NCI-H524 (cell line): ENCODE data around the gene IGF2BP2.
"Not testable (repeated sequence)": the region's sequence is repeated elsewhere in the genome, so short reads cannot be mapped to it uniquely, and the experiment has no call there.

Experiments used
- DNase-seq, 2 experiments: peaks; one replicate each; lab custom pipeline; 2025; lab: John Stamatoyannopoulos, UW

IGF2BP2 gene

DNA sequence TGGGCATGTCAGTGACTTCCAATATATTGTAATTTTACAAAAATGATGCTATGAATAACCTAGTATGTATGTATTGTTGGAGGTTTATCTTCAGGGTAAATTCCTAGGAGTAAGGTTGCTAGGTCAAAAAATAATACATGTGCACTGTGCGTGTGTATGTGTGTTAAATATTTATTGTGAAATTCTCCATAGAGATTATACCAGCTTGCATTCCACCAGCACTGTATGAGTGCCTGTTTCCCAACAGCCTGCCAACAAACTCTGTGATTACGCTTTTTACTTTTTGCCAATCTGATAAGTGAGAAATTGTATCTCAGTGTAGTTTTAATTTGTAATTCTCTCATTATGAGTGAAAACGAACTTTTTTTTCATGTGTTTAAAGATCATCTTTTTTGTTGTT lies 12.6 kb upstream of the IGF2BP2 start:
- no peak for DNase-seq

GRCh38 chr3:185831990-185832389 lies 7.1 kb upstream of the IGF2BP2 start:
- no peak for DNase-seq

DNA sequence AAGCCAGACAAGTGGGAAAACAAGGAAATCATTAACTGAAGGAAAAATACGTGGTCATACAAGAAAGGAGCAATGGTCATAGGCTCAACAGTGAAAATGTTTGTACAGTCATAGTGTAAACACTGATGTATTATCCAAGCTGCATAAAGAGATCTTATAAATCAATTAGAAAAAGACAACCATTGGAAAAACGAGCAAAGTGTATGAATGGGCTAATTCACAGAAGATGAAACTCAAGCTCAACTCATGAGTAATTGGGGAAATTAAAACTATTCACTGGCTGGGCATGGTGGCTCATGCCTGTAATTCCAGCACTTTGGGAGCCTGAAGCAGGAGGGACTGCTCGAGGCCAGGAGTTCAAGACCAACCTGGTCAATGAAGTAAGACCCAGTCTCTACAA lies 6.4 kb upstream of the IGF2BP2 start:
- no peak for DNase-seq

- no peak for DNase-seq
Measured at GRCh38 chr3:185830018-185830797, 5.4 kb upstream of the IGF2BP2 start.

- no peak for DNase-seq
Measured at GRCh38 chr3:185828755-185829154, 3.9 kb upstream of the IGF2BP2 start.

DNA sequence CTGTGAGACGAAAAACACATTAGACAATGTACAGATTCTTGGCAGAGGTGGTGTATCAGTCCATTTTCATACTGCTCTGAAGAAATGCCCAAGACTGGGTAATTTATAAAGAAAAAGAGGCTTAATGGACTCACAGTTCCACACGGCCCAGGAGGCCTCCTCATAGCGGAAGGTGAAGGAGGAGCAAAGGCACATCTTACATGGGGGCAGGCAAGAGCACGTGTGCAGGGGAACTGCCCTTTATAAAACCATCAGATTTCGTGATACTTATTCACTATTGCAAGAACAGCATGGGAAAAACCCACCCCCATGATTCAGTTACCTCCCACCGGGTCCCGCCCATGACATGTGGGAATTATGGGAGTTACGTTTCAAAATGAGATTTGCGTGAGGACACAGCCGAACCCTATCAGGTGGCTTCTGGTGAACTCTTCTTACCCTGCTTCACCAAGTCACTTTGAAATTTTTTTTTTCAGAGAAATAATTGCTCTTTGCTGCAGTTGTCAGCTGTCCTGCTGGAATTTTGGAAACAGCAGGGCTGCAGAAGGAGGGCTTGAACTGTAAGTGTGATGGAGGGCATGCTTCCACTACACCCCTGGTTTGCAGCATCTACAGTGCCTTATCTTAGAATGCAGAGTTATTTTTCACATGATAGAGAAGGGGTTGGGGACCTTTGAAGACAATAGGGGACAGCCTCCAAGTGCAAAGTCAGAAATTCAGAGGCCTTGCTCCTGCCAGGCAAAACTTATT lies 2.9 kb upstream of the IGF2BP2 start:
- DNase-seq = no peak

- DNase-seq = peak; percentile 10 to 51
Measured at GRCh38 chr3:185825639-185826481, 1.0 kb upstream of the IGF2BP2 start.

DNA sequence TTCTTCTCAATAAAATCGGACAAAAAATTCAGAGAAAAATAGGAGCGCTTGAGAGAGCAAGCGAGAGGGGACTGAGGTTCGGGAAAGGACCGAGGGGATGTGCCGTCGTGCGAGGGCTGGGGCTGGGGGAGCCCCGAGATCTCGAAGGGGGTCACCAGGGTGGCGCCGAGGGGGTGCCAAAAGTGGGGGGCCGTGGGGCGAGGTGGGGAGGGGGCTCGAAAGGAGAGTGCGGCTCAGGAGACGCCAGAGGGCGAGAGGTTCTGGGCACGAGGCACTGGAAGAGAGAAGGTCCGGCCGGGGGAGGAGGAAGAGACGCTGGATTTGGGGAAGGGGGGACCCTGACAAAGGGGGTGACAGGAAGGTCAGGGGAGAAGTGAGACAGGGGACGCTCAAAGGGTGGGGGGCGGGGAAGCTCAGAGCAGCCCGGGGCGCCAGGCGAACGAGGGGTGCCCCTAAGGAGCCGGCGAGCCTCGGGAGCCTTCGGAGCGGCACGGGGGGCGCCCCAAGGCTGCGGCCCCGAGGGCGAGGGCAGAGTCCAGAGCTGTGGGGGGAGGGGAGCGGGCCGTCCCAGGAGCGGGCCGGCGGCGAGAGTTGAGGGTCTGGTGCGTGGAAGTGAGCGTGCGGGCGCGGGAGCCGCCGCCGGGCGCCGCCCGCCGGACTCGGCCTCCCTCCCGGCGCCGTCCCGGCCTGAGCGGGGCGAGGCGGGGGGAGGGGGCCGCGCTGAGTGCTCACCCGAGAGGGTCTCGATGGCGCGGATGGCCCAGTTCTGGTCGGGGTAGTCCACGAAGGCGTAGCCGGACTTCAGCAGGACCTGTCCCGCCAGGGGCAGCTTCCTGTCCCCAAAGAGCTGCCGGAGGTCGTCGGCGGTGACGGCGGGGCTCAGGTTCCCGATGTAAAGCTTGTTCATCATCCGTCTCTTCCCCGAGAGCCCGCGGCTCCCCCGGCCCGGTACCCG lies 514 bp downstream of the IGF2BP2 start:
- DNase-seq = peak; percentile 42 to 43

- DNase-seq = peak; percentile 36 to 57
Measured at GRCh38 chr3:185823078-185824044, 1.5 kb downstream of the IGF2BP2 start.

DNA sequence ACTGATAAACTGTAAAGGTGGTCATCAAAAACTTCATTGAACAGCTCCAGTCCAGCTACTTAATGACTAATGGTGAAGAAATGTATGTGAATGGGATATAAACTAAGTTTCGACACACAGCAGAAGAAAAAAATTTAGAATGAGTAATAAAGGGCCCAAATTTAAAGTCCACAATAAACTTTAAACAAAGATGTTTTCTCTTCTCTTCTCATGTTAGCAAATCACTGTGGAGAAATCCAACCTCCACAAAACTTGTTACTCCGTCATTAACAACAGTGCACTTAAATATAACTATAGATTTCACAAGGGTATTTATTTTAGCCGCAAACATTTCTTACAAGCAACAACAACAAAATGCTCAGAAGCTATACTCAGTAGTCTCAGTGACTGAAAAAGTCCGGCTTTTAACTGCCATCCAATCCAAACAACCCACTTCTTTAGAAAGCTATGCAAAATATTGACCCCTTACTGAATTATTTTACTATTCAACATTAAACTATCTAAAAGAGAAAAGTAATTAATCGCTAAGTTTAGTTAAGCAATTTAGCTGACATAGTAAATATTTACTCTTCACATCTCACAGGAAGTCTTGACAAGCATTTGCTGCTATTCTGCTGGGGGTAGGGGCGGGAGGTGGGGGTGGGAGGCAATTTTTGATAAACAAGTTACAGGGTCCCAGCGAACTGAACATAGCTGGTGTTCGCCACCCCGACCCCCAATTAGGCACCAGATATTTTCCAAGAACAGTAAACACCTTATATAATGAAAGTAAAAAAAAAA lies 2.4 kb downstream of the IGF2BP2 start:
- DNase-seq = no peak

DNA sequence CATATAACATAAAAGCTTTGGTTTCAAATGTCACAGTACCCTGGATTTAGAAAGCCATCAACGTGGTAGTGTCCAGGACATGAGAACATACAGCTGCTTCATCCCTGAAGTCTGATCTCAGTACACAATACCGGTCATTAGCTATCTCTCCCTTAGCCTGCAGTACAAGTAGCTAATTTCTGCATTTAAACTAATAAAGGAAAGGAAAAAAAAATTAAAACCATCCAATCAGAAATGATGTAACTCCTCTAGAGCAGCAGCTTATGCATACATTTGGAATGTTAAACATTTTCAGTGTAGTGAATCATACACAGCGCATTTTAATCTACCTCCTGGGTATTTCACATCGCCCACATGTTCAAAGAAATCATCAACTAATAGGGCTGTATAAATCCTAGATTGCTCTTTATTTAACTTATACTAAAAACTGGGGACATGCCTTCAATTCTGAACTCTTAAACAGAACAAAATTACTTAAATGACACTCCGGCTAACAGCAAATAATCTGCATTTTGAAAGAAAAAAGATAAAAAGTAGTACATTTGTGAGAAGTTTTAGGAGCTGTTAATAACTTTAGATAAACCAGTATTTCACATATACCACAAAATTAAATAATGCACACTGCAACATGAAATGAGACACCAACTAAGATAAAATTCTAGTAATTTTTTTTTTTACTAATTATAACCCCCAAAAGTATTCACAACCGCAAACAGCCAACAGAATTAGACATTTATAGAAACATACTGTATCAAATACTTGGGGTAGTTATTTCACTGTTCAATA lies 3.7 kb downstream of the IGF2BP2 start:
- peak in 1 of 2 experiments; percentile 49 for DNase-seq

GRCh38 chr3:185818267-185818875 lies 6.5 kb downstream of the IGF2BP2 start:
- DNase-seq = no peak

DNA sequence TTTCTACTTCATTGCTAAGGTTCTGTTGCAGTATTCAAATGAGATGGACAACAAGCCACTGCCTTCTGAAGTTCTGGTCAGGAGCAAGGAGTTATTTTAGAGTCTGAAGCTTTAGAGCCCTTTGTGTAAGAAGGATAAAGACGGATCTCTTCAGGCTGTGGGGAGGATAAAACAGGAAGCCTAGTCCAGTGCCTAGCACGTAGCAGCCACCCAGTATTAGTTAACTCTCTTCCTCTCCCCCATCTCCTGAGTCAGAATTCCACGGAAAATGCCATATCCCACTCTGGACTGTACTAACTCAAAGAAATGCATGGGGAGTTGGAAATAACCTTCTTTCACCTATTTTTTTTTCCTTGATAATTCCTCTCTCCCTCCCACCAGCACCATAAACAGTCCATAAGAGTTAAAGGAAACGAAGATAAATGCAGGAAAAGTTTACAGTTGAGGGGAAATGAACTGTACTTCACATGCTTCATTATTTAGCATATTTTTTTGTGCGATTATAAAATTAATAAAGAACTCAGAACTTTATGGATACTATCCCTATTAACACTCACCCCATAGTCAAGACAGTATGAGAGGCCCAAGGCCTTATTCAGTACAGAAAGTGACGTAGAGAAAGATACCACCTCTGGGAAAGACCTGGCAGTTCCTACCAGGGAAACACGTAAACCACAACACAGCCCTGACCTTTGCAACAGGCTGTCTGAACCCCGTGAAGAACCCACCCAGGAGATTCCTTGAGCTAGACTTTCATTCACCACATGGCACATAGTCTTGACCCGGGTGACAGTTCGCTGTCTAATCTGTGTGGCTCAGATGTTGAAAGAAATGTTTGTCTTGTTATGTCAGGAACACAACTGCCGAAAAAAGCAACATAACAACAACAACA lies 9.2 kb downstream of the IGF2BP2 start:
- DNase-seq = no peak

DNA sequence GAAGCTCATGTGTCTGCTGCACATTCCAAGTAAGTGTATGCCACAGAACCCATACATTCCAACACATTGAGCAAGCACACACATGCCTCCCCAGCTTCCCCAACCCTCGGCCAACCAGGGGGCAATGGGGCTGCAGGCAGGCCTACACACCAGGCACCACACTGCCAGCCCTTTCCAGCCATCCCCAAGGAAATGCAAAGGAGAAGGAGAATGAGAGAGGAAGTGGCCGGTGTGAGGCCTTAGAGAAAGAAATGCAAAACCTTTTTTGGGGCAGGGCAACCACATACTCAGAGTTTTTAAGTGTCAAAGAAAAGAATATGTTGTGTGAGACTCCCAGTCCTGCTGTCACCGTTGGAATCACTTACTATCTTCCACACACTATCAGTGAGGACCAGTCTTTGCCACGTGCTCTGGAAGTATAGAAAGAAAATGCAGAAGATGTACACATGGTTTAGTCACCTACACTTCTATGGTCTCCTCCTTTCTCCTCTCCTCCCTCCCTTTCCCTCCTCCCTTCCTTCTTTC lies 11.1 kb downstream of the IGF2BP2 start:
- DNase-seq = no peak

- no peak for DNase-seq
Measured at GRCh38 chr3:185813205-185813604, 11.6 kb downstream of the IGF2BP2 start.

- no peak for DNase-seq
Measured at GRCh38 chr3:185807445-185808068, 17.3 kb downstream of the IGF2BP2 start.

DNA sequence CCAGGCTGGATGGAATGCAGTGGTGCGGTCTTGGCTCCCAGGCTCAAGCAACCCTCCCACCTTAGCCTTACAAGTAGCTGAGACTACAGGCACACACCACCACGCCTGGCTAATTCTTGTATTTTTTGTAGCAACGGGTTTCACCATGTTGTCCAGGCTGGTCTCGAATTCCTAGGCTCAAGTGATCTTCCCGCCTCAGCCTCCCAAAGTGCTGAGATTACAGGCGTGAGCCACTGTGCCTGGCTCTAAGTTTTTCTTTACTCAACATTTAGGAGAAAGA lies 26.1 kb downstream of the IGF2BP2 start:
- not testable (repeated sequence) for DNase-seq
